ENCODE measurements around the gene PEAK3.

The PEAK3 gene

GRCh38 chr19:2231621-2232221 is 50.3 kb downstream of the PEAK3 start:
- H3K4me3 ChIP-seq (ENCODE audit: low read depth, low read length): no peak overlapping the region
- TF ChIP-seq CTCF (IDR thresholded peaks at IDR 0.05; ENCODE audit: low read depth, low read length): no peak

GRCh38 chr19:2230807-2231533 is 51.0 kb downstream of the PEAK3 start:
- H3K4me3 ChIP-seq (ENCODE audit: low read depth, low read length): no peak overlapping the region
- no peak for TF ChIP-seq CTCF (IDR thresholded peaks at IDR 0.05; ENCODE audit: low read depth, low read length)

GRCh38 chr19:2230033-2230531 is 51.9 kb downstream of the PEAK3 start:
- TF ChIP-seq CTCF (IDR thresholded peaks at IDR 0.05; ENCODE audit: low read depth, low read length): no peak
- no peak overlapping the region for H3K4me3 ChIP-seq (ENCODE audit: low read depth, low read length)

GRCh38 chr19:2229103-2230032 is 52.6 kb downstream of the PEAK3 start:
- H3K4me3 ChIP-seq (ENCODE audit: low read depth, low read length): no peak overlapping the region
- TF ChIP-seq CTCF (IDR thresholded peaks at IDR 0.05; ENCODE audit: low read depth, low read length): no peak

- H3K4me3 ChIP-seq (ENCODE audit: low read depth, low read length): no peak overlapping the region
- no peak for TF ChIP-seq CTCF (IDR thresholded peaks at IDR 0.05; ENCODE audit: low read depth, low read length)
These were observed 53.6 kb downstream of the PEAK3 start for GRCh38 chr19:2228157-2229030.

- H3K4me3 ChIP-seq (ENCODE audit: low read depth, low read length): no peak overlapping the region
- no peak for TF ChIP-seq CTCF (IDR thresholded peaks at IDR 0.05; ENCODE audit: low read depth, low read length)
These were observed 54.4 kb downstream of the PEAK3 start for GRCh38 chr19:2227415-2228156.
